Endothelial cell (in vitro differentiated cells): Measurements from ENCODE around the gene PLA2G2C. TPM values are rescaled to one million over a fixed set of nuclear protein-coding genes. Genes with fewer than 3 reads are reported as not detected.

Experiments used
- DNase-seq: peaks from one replicate; pipeline ENCODE4 v3.0.0; 2021; ENCODE audit warnings: low spot score
- H3K27ac Mint-ChIP-seq: one replicate; pipeline ENCODE4 v1.8.0; 2021; ENCODE audit warnings: mixed read lengths, inconsistent platforms; ENCODE audit not compliant: unreplicated experiment
- H3K27me3 Mint-ChIP-seq: one replicate; pipeline ENCODE4 v1.8.0; 2021; ENCODE audit warnings: mild to moderate bottlenecking, moderate library complexity, mixed read lengths, inconsistent platforms; ENCODE audit not compliant: unreplicated experiment
- H3K36me3 Mint-ChIP-seq: one replicate; pipeline ENCODE4 v1.8.0; 2021; ENCODE audit warnings: mild to moderate bottlenecking, low read depth, mixed read lengths, inconsistent platforms; ENCODE audit not compliant: unreplicated experiment
- H3K4me1 Mint-ChIP-seq: one replicate; pipeline ENCODE4 v1.8.0; 2021; ENCODE audit warnings: mild to moderate bottlenecking, mixed read lengths, inconsistent platforms; ENCODE audit not compliant: unreplicated experiment
- H3K4me3 Mint-ChIP-seq: one replicate; pipeline ENCODE4 v1.8.0; 2021; ENCODE audit warnings: mild to moderate bottlenecking, mixed read lengths, inconsistent platforms; ENCODE audit not compliant: unreplicated experiment
- H3K9me3 Mint-ChIP-seq: one replicate; pipeline ENCODE4 v1.8.0; 2021; ENCODE audit warnings: mixed read lengths, inconsistent platforms; ENCODE audit not compliant: unreplicated experiment
- CTCF ChIP-seq: fragments of 200-600 bp; sonication (generic); IDR thresholded peaks from one replicate; pipeline ENCODE4 v1.5.0; 2021; ENCODE audit warnings: antibody characterized with exemption; ENCODE audit not compliant: unreplicated experiment
- total RNA-seq: library from RNA; stranded (reverse); fragmentation: NEBNext Ultra II Directional; extraction: Animal tissue kit (Norgen Biotek cat#: 25700); gene quantifications from one replicate; pipeline ENCODE4 v1.2.1, GENCODE V29; 2021; ENCODE audit not compliant: unreplicated experiment

PLA2G2C gene
- total RNA-seq, 1 donor from 2014 or later: not detected

- Mint-ChIP-seq H3K36me3 (no peaks in the 10 kb centered on the region), H3K4me3 (no peak overlapping the region), H3K9me3 (no peaks in the 10 kb centered on the region), H3K4me1 (peaks cover 7% of the 10 kb centered on the region), H3K27me3 (peaks cover 2% of the 10 kb centered on the region), H3K27ac (no peak overlapping the region)
- DNase-seq: peak; percentile 82
- TF ChIP-seq CTCF: peak; percentile 78
These were observed 8.6 kb upstream of the PLA2G2C start for GRCh38 chr1:20194757-20195461.

GRCh38 chr1:20194224-20194623 lies 7.9 kb upstream of the PLA2G2C start:
- H3K9me3 Mint-ChIP-seq: no peaks in the 10 kb centered on the region
- H3K27me3 Mint-ChIP-seq: peaks cover 2% of the 10 kb centered on the region
- no peak overlapping the region for H3K4me3 Mint-ChIP-seq
- peaks cover 3% of the 10 kb centered on the region for H3K4me1 Mint-ChIP-seq
- TF ChIP-seq CTCF: no peak
- H3K27ac Mint-ChIP-seq: no peak overlapping the region
- DNase-seq: no peak
- no peaks in the 10 kb centered on the region for H3K36me3 Mint-ChIP-seq

- H3K4me3 Mint-ChIP-seq: no peak overlapping the region
- no peak for DNase-seq
- peaks cover 7% of the 10 kb centered on the region for H3K4me1 Mint-ChIP-seq
- H3K36me3 Mint-ChIP-seq: no peaks in the 10 kb centered on the region
- H3K9me3 Mint-ChIP-seq: no peaks in the 10 kb centered on the region
- H3K27me3 Mint-ChIP-seq: peaks cover 2% of the 10 kb centered on the region
- no peak for TF ChIP-seq CTCF
- no peak overlapping the region for H3K27ac Mint-ChIP-seq
These were observed 6.6 kb upstream of the PLA2G2C start for GRCh38 chr1:20192871-20193411.

GRCh38 chr1:20192364-20192763 lies 6.0 kb upstream of the PLA2G2C start:
- peaks cover 7% of the 10 kb centered on the region for H3K4me1 Mint-ChIP-seq
- H3K27me3 Mint-ChIP-seq: peaks cover 2% of the 10 kb centered on the region
- H3K9me3 Mint-ChIP-seq: no peaks in the 10 kb centered on the region
- TF ChIP-seq CTCF: no peak
- no peaks in the 10 kb centered on the region for H3K36me3 Mint-ChIP-seq
- no peak overlapping the region for H3K27ac Mint-ChIP-seq
- no peak for DNase-seq
- no peak overlapping the region for H3K4me3 Mint-ChIP-seq

- H3K4me3 Mint-ChIP-seq: no peak overlapping the region
- no peaks in the 10 kb centered on the region for H3K36me3 Mint-ChIP-seq
- DNase-seq: no peak
- no peak for TF ChIP-seq CTCF
- H3K9me3 Mint-ChIP-seq: no peaks in the 10 kb centered on the region
- no peak overlapping the region for H3K27ac Mint-ChIP-seq
- peaks cover 14% of the 10 kb centered on the region for H3K4me1 Mint-ChIP-seq
- peaks cover under 1% of the 10 kb centered on the region for H3K27me3 Mint-ChIP-seq
These were observed 5.0 kb upstream of the PLA2G2C start for GRCh38 chr1:20191266-20191825.
